SH-SY5Y (cell line): ENCODE data around the gene PIK3IP1.

Experiments used
- GATA2 ChIP-seq: IDR thresholded peaks from 2 replicates; pipeline ENCODE4 v1.6.1; 2011; ENCODE audit warnings: mild to moderate bottlenecking, low read depth, low read length
- GATA3 ChIP-seq: IDR thresholded peaks from 2 replicates; pipeline ENCODE4 v1.6.1; 2011; ENCODE audit warnings: low read depth, mild to moderate bottlenecking, low read length, moderate library complexity

DNA sequence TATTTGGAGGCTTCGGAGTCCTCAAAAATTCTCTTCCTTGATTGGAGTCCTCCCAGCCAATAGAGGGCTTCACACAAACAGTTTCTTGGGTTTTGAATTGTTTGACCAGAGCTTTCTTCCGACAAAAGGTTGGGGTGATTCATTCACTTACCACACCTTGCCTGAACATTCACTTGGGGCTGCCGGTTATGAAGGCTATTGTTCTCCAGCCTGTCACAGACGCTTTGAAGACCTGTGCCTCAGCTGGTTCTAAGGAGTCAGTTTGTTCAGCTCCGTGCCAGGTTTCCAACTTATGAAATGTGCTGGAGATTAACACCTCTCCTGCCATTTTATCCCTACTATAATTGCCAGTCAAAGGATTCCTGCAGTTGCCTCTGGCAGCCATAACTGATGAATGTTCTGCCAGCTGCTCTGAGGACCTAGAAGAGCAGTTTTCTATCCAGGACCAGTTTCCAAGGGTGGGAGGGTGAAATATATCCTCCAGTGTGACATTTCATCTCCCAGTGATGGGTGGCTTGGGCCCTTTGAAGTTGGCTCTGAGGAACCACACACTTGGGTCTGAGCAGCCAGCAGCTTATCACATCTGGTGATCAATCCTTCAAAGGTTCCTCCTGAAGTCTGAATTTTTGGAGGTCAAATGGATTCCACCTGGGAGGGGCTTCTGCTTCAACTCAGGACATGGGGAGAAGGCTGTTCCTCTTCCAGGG, 48.8 kb downstream of the PIK3IP1 start:
- TF ChIP-seq GATA2 (no peak), GATA3 (no peak)
